ENCODE measurements around the gene NR2F6. TPM values are rescaled to one million over a fixed set of nuclear protein-coding genes. Genes with fewer than 3 reads are reported as not detected.

NR2F6 gene
- total RNA-seq, 2 donors from 2014 or later: 129 to 195 TPM

DNA sequence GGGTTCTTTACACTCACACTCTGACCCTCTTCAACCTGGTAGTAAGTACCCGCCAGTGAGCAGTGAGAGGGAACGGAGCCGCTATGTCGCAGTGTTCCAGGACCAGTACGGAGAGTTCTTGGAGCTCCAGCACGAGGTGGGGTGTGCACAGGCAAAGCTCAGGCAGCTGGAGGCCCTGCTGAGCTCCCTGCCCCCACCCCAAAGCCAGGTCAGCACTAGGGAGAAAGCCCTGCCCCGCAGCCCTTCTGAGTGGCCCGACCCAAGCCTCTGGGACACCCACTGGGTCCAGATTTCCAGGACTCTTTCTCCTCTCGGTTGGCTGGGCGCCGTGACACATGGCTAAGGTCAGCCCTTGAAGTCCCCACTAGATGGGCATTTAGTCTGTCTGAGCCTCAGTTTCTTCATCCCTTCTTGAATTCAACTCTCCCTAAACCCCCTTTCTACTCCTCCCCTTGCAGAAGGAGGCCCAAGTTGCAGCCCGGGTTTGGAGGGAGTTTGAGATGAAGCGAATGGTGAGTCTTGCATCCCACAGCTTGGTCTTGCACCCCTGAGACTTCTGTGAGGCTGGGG is 17.8 kb downstream of the NR2F6 start:
- no peak for DNase-seq
- Histone ChIP-seq H3K9ac (ENCODE audit: low read depth in 2 of 2, low read length in 2 of 2) (no peak overlapping the region), H3K27me3 (no peaks in the 10 kb centered on the region), H3K36me3 (peaks cover 9% of the 10 kb centered on the region), H3K4me3 (no peak overlapping the region), H3K4me1 (no peaks in the 10 kb centered on the region), H3K27ac (no peak overlapping the region), H3K9me3 (no peaks in the 10 kb centered on the region)
- intact Hi-C loops (cut with DNase I): no loop called here
- no peak for TF ChIP-seq CTCF (IDR thresholded peaks at IDR 0.05)

- H3K36me3 ChIP-seq: no peaks in the 10 kb centered on the region
- TF ChIP-seq CTCF (IDR thresholded peaks at IDR 0.05): no peak
- peak within 1 kb of the TSS; percentile 97 for H3K27ac ChIP-seq
- peak; percentile 98 for DNase-seq
- intact Hi-C loops (cut with DNase I): no loop called here
- H3K9me3 ChIP-seq: no peaks in the 10 kb centered on the region
- H3K4me1 ChIP-seq: no peaks in the 10 kb centered on the region
- no peaks in the 10 kb centered on the region for H3K27me3 ChIP-seq
- peak within 1 kb of the TSS; percentile 74 to 78 for H3K9ac ChIP-seq (ENCODE audit: low read depth in 2 of 2, low read length in 2 of 2)
- peak within 1 kb of the TSS; percentile 77 for H3K4me3 ChIP-seq
These were observed 19.5 kb downstream of the NR2F6 start, which contains the start of gene OCEL1 for GRCh38 chr19:17226002-17226933. Gene OCEL1 (plus strand): TSS chr19:17226226. CDS start chr19:17226248, 22 bp downstream.

DNA sequence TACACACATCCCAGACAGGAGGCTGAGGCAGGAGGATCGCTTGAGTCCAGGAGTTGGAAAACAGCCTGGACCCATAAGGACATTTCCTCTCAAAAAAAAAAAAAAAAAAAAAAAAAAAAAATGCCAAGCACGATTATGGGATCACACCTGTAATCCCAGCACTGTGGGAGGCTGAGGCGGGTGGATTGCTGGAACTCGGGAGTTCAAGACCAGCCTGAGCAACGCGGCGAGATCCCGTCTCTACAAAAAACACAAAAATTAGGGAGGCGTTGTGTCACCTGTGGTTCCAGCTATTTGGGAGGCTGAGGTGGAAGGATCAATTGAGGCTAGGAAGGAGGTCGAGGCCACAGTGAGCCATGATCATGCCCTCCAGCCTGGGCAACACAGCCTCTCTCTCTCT is 20.7 kb downstream of the NR2F6 start:
- no peak overlapping the region for H3K4me3 ChIP-seq
- H3K9me3 ChIP-seq: no peaks in the 10 kb centered on the region
- no peak for TF ChIP-seq CTCF (IDR thresholded peaks at IDR 0.05)
- DNase-seq: no peak
- peaks cover 4% of the 10 kb centered on the region for H3K4me1 ChIP-seq
- no peak overlapping the region for H3K27ac ChIP-seq
- no peaks in the 10 kb centered on the region for H3K36me3 ChIP-seq
- no peak overlapping the region for H3K9ac ChIP-seq (ENCODE audit: low read depth in 2 of 2, low read length in 2 of 2)
- intact Hi-C loops (cut with DNase I): no loop called here
- H3K27me3 ChIP-seq: no peaks in the 10 kb centered on the region

GRCh38 chr19:17220207-17220758 is 25.4 kb downstream of the NR2F6 start:
- Histone ChIP-seq H3K9ac (ENCODE audit: low read depth in 2 of 2, low read length in 2 of 2) (peak overlapping the region in 1 of 2 donors; percentile 8), H3K27ac (no peak overlapping the region), H3K4me3 (no peak overlapping the region), H3K4me1 (peaks cover 5% of the 10 kb centered on the region), H3K36me3 (no peaks in the 10 kb centered on the region), H3K9me3 (no peaks in the 10 kb centered on the region), H3K27me3 (no peaks in the 10 kb centered on the region)
- DNase-seq: peak; percentile 54
- intact Hi-C loops (cut with DNase I): no loop called here
- TF ChIP-seq CTCF (IDR thresholded peaks at IDR 0.05): no peak

DNA sequence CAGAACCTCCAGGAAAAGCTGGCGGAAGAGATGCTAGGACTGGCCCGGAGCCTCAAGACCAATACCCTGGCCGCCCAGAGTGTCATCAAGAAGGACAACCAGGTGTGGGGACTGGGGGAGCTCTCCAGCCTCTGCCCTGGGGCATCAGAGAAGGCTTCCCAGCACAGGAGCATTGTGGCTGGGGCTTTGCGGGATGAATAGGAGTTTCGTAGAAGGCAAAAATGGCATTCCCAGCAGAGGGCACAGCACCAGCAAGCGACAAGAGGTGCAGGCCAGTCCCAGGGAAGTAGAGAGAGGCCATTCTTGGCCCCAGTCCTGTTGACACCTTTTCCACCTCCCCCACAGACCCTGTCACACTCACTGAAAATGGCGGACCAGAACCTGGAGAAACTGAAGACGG is 26.4 kb downstream of the NR2F6 start:
- no peak for DNase-seq
- no peaks in the 10 kb centered on the region for H3K27me3 ChIP-seq
- no peak overlapping the region for H3K4me3 ChIP-seq
- no peaks in the 10 kb centered on the region for H3K36me3 ChIP-seq
- H3K9ac ChIP-seq (ENCODE audit: low read depth in 2 of 2, low read length in 2 of 2): no peak overlapping the region
- H3K4me1 ChIP-seq: peaks cover 9% of the 10 kb centered on the region
- no peaks in the 10 kb centered on the region for H3K9me3 ChIP-seq
- H3K27ac ChIP-seq: no peak overlapping the region
- intact Hi-C loops (cut with DNase I): no loop called here
- TF ChIP-seq CTCF (IDR thresholded peaks at IDR 0.05): no peak
